WERI-Rb-1 (cell line): Measurements from ENCODE around the gene SPATS1.

ENCODE experiments used
- DNase-seq: peaks from one replicate; pipeline ENCODE4 v3.0.0-alpha.2; 2020
- H3K27ac ChIP-seq: fragments of 250-450 bp; sonication (Bioruptor Pico); 2 replicates; pipeline ENCODE4 v1.5.1; 2020; ENCODE audit warnings: mild to moderate bottlenecking, moderate library complexity
- H3K27me3 ChIP-seq: fragments of 250-450 bp; sonication (Bioruptor Pico); 2 replicates; pipeline ENCODE4 v1.5.1; 2021; ENCODE audit warnings: mild to moderate bottlenecking, low read depth, moderate library complexity; ENCODE audit not compliant: insufficient read depth, severe bottlenecking
- H3K36me3 ChIP-seq: fragments of 250-450 bp; sonication (Bioruptor Pico); 2 replicates; pipeline ENCODE4 v1.5.1; 2020; ENCODE audit warnings: mild to moderate bottlenecking, moderate library complexity
- H3K4me3 ChIP-seq: 2 replicates; pipeline ENCODE4 v1.5.1; 2011; ENCODE audit warnings: low read depth, mild to moderate bottlenecking, control low read depth, low read length
- H3K9me3 ChIP-seq: fragments of 250-450 bp; sonication (Bioruptor Pico); 2 replicates; pipeline ENCODE4 v1.5.1; 2021; ENCODE audit warnings: mild to moderate bottlenecking, moderate library complexity; ENCODE audit not compliant: severe bottlenecking
- TF ChIP-seq, protein P1 (sequence below): IDR thresholded peaks from 2 replicates; pipeline ENCODE4 v1.5.1; 2011; ENCODE audit warnings: low read depth, mild to moderate bottlenecking, control low read depth, inconsistent platforms, low read length

The SPATS1 gene

DNA sequence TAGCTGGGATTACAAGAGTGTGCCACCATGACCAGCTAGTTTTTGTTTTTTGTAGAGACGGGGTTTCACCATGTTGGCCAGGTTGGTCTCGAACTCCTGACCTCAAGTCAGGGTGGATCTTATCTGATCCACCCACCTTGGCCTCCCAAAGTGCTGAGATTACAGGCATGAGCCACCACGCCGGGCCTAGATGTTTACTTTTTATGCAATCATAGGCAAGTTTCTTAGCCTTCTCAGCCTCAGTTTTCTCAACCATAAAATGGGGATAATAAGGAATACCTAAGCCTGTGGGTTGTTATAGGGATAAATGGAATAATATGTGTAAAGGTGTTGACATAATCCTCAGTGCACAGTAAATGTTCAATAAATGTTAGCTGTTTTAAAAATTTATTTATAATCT, 9.8 kb downstream of the SPATS1 start:
- DNase-seq = no peak
- TF ChIP-seq, protein P1, sequence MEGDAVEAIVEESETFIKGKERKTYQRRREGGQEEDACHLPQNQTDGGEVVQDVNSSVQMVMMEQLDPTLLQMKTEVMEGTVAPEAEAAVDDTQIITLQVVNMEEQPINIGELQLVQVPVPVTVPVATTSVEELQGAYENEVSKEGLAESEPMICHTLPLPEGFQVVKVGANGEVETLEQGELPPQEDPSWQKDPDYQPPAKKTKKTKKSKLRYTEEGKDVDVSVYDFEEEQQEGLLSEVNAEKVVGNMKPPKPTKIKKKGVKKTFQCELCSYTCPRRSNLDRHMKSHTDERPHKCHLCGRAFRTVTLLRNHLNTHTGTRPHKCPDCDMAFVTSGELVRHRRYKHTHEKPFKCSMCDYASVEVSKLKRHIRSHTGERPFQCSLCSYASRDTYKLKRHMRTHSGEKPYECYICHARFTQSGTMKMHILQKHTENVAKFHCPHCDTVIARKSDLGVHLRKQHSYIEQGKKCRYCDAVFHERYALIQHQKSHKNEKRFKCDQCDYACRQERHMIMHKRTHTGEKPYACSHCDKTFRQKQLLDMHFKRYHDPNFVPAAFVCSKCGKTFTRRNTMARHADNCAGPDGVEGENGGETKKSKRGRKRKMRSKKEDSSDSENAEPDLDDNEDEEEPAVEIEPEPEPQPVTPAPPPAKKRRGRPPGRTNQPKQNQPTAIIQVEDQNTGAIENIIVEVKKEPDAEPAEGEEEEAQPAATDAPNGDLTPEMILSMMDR = no peak
- Histone ChIP-seq H3K36me3 (no peaks in the 10 kb centered on the region), H3K27me3 (no peaks in the 10 kb centered on the region), H3K4me3 (no peak overlapping the region), H3K27ac (no peak overlapping the region), H3K9me3 (no peaks in the 10 kb centered on the region)

DNA sequence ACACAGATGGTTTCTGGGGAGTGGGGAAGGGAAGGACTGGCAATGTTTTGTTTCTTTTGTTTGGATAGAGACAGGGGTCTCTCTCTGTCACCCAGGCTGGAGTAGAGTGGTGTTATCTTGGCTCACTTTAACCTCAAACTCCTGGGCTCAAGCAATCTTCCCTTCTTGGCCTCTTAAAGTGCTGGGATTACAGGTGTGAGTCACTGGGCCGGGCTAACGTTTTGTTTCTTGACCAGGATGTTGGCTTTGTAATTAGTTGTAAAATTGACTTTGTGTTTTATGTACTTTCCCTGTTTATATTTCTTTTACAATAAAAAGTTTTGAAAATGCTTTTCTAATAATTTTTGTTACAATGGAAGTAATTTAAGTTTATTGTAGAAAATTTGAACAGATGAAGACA, 10.9 kb downstream of the SPATS1 start:
- H3K27ac ChIP-seq = no peak overlapping the region
- no peaks in the 10 kb centered on the region for H3K27me3 ChIP-seq
- H3K4me3 ChIP-seq = no peak overlapping the region
- no peaks in the 10 kb centered on the region for H3K36me3 ChIP-seq
- TF ChIP-seq, protein P1 = no peak
- DNase-seq = no peak
- no peaks in the 10 kb centered on the region for H3K9me3 ChIP-seq

DNA sequence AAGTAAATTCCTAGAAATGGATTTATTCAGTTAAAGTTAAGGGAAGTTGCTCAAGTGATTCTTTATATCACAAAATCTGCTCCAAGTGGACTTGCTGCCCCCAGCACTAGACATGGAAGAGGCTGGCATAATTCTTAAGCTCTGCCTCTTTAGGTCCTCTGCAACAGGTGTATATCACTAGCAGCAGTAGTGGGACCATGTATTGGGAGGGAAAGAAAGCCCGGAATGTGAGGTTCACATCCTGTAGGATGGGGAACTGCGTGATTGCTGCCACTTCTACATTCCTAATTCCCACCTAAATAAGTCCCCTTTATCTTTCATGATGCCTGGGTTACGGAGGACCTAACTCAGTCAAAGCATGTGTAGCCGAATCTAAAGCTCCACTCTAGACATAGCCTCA, 13.2 kb downstream of the SPATS1 start:
- Histone ChIP-seq H3K9me3 (no peaks in the 10 kb centered on the region), H3K27ac (no peak overlapping the region), H3K36me3 (no peaks in the 10 kb centered on the region), H3K4me3 (no peak overlapping the region), H3K27me3 (no peaks in the 10 kb centered on the region)
- TF ChIP-seq, protein P1 = no peak
- DNase-seq = no peak

DNA sequence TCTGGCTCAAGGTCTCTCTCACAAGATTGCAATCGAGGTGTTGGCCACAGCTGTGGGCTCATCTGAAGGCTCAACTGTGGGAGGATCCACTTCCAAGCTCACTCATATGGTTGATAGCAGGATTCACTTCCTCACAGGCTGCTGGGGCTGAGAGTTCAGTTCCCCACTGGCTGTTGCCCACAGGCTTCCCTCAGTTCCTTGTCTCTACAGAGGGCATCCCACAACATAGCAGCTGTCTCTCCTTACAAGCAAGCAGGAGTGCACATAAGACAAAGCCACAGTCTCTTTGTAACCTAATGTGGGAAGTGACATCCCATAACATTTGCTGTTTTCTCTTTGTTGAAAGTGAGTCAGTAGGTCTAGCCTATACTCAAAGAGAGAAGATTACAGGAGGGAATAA, 14.0 kb downstream of the SPATS1 start:
- Histone ChIP-seq H3K4me3 (no peak overlapping the region), H3K27ac (no peak overlapping the region), H3K36me3 (no peaks in the 10 kb centered on the region), H3K27me3 (no peaks in the 10 kb centered on the region), H3K9me3 (no peaks in the 10 kb centered on the region)
- TF ChIP-seq, protein P1 = no peak
- DNase-seq = no peak

DNA sequence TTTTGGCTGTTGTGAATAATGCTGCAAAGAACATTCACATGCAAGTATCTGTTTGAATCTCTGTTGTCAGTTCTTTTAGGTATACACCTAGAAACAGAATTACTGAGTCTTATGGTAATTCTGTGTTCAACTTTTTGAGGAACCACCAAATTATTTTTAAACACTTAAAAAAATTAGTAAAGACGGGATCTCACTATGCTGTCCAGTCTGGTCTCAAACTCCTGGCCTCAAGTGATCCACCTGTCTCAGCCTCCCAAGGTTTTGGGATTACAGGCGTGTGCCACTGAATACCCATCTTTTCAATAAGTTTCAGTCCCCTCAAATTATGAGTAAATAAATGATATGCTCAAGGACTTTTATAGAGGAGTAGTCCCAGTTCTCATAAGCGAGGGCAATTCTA, 17.5 kb downstream of the SPATS1 start:
- TF ChIP-seq, protein P1 = no peak
- no peaks in the 10 kb centered on the region for H3K9me3 ChIP-seq
- H3K27me3 ChIP-seq = no peaks in the 10 kb centered on the region
- no peak overlapping the region for H3K27ac ChIP-seq
- no peak overlapping the region for H3K4me3 ChIP-seq
- DNase-seq = no peak
- no peaks in the 10 kb centered on the region for H3K36me3 ChIP-seq

DNA sequence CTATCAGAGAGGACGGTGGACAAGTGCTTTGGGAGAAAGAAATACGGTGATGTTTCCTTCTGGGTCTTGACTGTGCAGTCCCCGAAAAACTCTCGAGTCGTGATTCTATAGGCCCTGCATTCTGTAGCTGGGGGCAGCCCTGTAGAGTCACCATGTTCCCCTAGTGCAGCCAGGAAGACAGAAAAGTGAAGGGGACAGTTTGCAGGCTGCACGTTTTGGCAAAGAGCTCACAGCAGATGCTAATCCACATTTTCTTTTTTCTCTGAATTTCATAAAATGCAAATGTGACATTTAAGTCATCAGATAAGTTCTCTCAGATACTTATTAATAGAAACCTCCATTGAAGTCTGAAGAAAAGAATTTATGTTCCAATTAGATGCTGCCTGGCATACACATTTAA, 19.5 kb downstream of the SPATS1 start:
- no peak overlapping the region for H3K27ac ChIP-seq
- H3K4me3 ChIP-seq = no peak overlapping the region
- DNase-seq = no peak
- no peaks in the 10 kb centered on the region for H3K36me3 ChIP-seq
- no peaks in the 10 kb centered on the region for H3K9me3 ChIP-seq
- TF ChIP-seq, protein P1 = no peak
- no peaks in the 10 kb centered on the region for H3K27me3 ChIP-seq
